ENCODE results near the gene CDK6. TPM values are rescaled to one million over a fixed set of nuclear protein-coding genes. Genes with fewer than 3 reads are reported as not detected.

The CDK6 gene
- total and polyA plus RNA-seq, 9 of the 15 experiments (the other 6 are each of a cell fraction or from before 2014, with no cell fraction given) = 7.6 to 109 (median 44.4) TPM

- in situ Hi-C loops (cut with MboI) (no loop called here), intact Hi-C loops (cut with micrococcal nuclease) (no loop called here)
- Histone ChIP-seq H3K36me3 (ENCODE audit: control insufficient read depth, insufficient read depth, low read length) (peaks cover 35% of the 10 kb centered on the region; the same call in 1 of the 3 replicates), H3K27me3 (ENCODE audit: control insufficient read depth in 2 of 2, insufficient read depth in 2 of 2, low read length in 2 of 2) (no peaks in the 10 kb centered on the region), H3K4me1 (replicated peaks in 1 of 2; ENCODE audit: control insufficient read depth in 2 of 2, insufficient read depth in 2 of 2, low read length in 2 of 2) (peaks cover 16 to 21% of the 10 kb centered on the region in 2 experiments; a peak in 4 of 5 replicates), H4K20me1 (replicated peaks; ENCODE audit: control insufficient read depth, insufficient read depth, low read length) (peaks cover 21% of the 10 kb centered on the region), H3K9me1 (ENCODE audit: control insufficient read depth, insufficient read depth, low read length) (no peaks in the 10 kb centered on the region), H3K4me3 (peak overlapping the region; percentile 75), H3K9me3 (replicated peaks; ENCODE audit: control insufficient read depth, insufficient read depth, low read depth, low read length) (no peaks in the 10 kb centered on the region), H3K27ac (ENCODE audit: extremely low read depth, low read depth, low read length) (no peak overlapping the region; the same call in 2 of the 3 replicates), H3K4me2 (ENCODE audit: insufficient read depth, low read length) (peak overlapping the region; percentile 97), H2AFZ (ENCODE audit: low read depth, low read length) (no peak overlapping the region), H3K79me2 (ENCODE audit: control insufficient read depth, insufficient read depth, low read length) (peaks cover 66% of the 10 kb centered on the region), H3K9ac (ENCODE audit: insufficient read depth in 1 of 2, low read depth in 2 of 2, low read length in 2 of 2) (no peak overlapping the region)
- peak; percentile 6; the same call in 2 of the 3 replicates for ATAC-seq
- ChIA-PET CTCF (ENCODE audit: low intra/inter-chr PET ratio) (no interaction called here), POLR2A (interaction anchor here (0.6 kb wide), 1 partner anchor 58 kb away, joined by 3 read pairs; no protein-coding TSS in a partner anchor)
- 57% methylated on average over 9 of the region's 9 CpGs for WGBS (ENCODE audit: insufficient coverage, low coverage, missing lambda C conversion rate)
- DNase-seq (ENCODE audit: extremely low read depth in 1 of 4, low spot score in 3 of 4) = peak in 1 of 4 experiments; percentile 43
- no TSS peak for BruUV-seq (replicated peaks)
- TF ChIP-seq SIX5 (IDR thresholded peaks at IDR 0.05; ENCODE audit: borderline replicate concordance in 1 of 2, insufficient read depth in 1 of 2, low read depth in 1 of 2, low read length in 2 of 2) (no peak), CHAMP1 (IDR thresholded peaks at IDR 0.05) (peak; percentile 51; the same call in 1 of the 2 replicates), CEBPB (tag; IDR thresholded peaks at IDR 0.05) (peak; percentile 40; the same call in 1 of the 2 replicates)
- FAIRE-seq = no peak
These were observed 247.8 kb downstream of the CDK6 start for GRCh38 chr7:92588561-92588960.

Data from K562 (cell line).